ENCODE data around the gene TEX22. TPM values are rescaled to one million over a fixed set of nuclear protein-coding genes. Genes with fewer than 3 reads are reported as not detected.

TEX22 gene
- total RNA-seq, 4 donors from 2014 or later, result 0.57 TPM; not detected in 3

DNA sequence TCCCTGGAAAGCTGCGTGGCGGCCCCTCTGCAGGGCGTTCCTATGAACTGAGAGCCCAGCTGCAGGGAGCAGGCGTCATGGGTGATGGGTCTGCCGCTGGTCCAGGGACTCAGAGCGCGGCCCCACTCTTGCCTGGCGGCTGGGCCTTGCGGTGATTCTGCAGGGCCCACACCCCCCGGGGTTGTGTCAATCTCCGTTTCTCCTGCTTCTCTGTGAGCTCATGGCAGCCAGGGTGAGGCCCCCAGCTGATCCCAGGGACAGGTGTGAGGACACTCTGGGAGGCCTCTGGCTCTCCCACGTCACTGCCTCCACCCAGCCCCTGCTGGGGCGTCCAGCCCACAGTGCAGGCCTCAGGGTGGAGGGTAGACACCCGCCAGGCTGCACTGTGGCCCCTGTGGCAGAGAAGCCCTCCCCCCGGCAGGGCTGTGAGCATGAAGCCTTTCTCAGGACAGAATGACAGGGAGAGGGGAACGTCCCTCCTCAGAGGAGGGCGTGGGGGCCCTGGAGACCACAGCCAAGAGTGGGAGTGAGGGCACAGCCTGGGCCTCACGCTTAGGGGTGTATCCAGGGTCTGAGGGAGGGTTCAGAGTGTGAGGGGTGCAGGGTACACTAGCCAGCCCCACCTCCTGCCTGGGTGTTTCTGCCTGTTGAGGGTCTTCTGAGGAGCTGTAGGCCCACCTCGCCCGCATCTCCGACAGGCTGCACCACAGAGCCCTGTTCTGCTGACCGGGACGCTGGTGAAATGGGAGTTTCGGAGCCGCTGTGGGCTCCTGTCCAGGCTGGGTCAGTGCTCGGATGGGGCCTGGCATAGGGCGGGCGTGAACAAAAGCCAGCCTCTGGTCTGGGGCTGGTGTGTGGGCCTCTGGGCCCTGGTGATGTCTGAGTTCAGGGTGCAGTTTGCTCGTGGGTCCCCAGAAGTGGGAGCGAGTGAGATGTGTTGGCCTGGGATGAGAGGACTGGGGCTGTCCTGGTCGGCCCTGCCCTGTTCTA is 49.6 kb downstream of the TEX22 start:
- WGBS, 2 donors, result 75 to 87% methylated on average over 6 to 7 of the region's 31 CpGs
- Histone ChIP-seq H3K36me3 (peaks cover 8 to 71% (median 11%) of the 10 kb centered on the region in 3 donors), H3K4me3 (no peak overlapping the region), H3K27me3 (no peaks in the 10 kb centered on the region), H3K4me1 (peaks cover 0 to 14% (median 0%) of the 10 kb centered on the region in 3 donors), H3K9me3 (no peaks in the 10 kb centered on the region), H3K27ac (peak overlapping the region in 1 of 4 donors; percentile 14)
- TF ChIP-seq POLR2A (IDR thresholded peaks at IDR 0.05), result no peak
- TF ChIP-seq, protein P1, sequence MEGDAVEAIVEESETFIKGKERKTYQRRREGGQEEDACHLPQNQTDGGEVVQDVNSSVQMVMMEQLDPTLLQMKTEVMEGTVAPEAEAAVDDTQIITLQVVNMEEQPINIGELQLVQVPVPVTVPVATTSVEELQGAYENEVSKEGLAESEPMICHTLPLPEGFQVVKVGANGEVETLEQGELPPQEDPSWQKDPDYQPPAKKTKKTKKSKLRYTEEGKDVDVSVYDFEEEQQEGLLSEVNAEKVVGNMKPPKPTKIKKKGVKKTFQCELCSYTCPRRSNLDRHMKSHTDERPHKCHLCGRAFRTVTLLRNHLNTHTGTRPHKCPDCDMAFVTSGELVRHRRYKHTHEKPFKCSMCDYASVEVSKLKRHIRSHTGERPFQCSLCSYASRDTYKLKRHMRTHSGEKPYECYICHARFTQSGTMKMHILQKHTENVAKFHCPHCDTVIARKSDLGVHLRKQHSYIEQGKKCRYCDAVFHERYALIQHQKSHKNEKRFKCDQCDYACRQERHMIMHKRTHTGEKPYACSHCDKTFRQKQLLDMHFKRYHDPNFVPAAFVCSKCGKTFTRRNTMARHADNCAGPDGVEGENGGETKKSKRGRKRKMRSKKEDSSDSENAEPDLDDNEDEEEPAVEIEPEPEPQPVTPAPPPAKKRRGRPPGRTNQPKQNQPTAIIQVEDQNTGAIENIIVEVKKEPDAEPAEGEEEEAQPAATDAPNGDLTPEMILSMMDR (IDR thresholded peaks at IDR 0.05), result no peak
- no peak for DNase-seq
- intact Hi-C loops (cut with DNase I), result no loop called here

GRCh38 chr14:105448706-105449111 is 50.4 kb downstream of the TEX22 start:
- intact Hi-C loops (cut with DNase I), result no loop called here
- WGBS, 2 donors, result 20% methylated on average over 1 of the region's 16 CpGs; no CpG with 5 or more reads in 1 of the 2 donors
- no peaks in the 10 kb centered on the region for H3K9me3 ChIP-seq
- DNase-seq, result no peak
- H3K4me3 ChIP-seq, result no peak overlapping the region
- H3K36me3 ChIP-seq, result peaks cover 8 to 71% (median 11%) of the 10 kb centered on the region in 3 donors
- H3K27ac ChIP-seq, result peak overlapping the region in 2 of 4 donors; percentile 14 to 26
- TF ChIP-seq POLR2A (IDR thresholded peaks at IDR 0.05), result no peak
- TF ChIP-seq, protein P1 (IDR thresholded peaks at IDR 0.05), result peak; percentile 81 to 91 (median 86)
- H3K4me1 ChIP-seq, result peaks cover 0 to 14% (median 0%) of the 10 kb centered on the region in 3 donors
- H3K27me3 ChIP-seq, result no peaks in the 10 kb centered on the region

DNA sequence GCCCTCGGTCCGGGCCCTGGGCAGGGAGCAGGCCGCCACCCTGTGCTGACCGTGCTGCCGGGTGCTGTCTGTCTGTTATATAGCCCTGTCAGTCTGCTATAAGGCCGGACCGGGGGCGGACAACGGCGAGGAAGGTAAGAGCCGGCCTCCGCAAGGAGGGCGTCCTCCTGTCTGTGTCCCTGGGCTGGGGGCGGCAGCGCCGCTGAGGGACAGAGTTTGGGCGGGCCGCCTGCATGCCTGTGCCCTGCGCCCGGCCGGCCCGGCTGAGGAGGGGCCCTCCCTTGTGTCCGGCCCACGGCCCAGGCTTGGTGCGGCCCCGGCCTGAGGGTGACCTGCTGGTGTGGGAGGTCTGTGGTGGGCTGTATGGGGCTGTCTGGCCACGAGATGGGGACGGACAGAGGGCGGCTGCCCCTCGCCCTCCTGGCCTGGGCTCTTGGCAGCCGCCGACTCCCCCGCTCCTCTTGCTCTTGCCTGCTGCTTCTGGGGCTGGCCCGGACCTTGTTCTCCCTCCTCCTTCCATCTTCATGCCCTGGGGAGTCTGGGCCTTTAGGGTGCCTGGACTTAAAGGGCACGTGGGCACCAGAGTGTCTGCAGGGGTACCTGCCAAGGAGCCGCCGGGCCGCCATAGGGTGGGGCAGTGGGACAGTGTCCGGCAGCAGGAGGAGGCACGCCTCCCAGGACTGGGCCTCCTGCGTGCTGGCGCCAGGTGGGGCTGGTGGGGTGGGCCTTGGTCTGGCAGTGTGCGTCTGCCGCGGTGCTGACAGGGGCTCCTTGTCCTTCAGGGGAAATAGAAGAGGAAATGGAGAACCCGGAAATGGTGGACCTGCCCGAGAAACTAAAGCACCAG is 51.2 kb downstream of the TEX22 start:
- WGBS, 2 donors, result 90% methylated on average over 8 of the region's 47 CpGs; no CpG with 5 or more reads in 1 of the 2 donors
- H3K27me3 ChIP-seq, result no peaks in the 10 kb centered on the region
- TF ChIP-seq, protein P1 (IDR thresholded peaks at IDR 0.05), result no peak
- no peak for TF ChIP-seq POLR2A (IDR thresholded peaks at IDR 0.05)

DNA sequence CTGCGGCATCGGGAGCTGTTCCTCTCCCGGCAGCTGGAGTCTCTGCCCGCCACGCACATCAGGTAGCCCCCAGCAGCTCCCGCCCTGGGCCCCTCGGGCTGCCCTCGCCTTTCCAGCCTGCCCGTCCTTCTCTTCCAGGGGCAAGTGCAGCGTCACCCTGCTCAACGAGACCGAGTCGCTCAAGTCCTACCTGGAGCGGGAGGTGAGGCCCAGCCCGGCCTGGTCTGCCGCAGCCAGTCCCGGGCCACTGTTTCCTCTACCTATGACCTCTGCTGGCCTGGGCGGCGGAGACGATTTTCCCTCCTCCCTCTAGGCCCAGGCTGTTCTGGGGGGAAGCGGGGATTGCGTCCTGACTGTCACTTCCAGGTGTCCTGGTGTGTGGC is 51.8 kb downstream of the TEX22 start:
- Histone ChIP-seq H3K9me3 (no peaks in the 10 kb centered on the region), H3K36me3 (peaks cover 11 to 81% (median 16%) of the 10 kb centered on the region in 3 donors), H3K4me1 (peaks cover 0 to 14% (median 0%) of the 10 kb centered on the region in 3 donors), H3K27me3 (no peaks in the 10 kb centered on the region), H3K4me3 (no peak overlapping the region), H3K27ac (no peak overlapping the region)
- no peak for TF ChIP-seq POLR2A (IDR thresholded peaks at IDR 0.05)
- TF ChIP-seq, protein P1 (IDR thresholded peaks at IDR 0.05), result no peak
- no peak for DNase-seq
- 88% methylated on average over 12 of the region's 22 CpGs; no CpG with 5 or more reads in 1 of the 2 donors for WGBS, 2 donors
- intact Hi-C loops (cut with DNase I), result no loop called here

More for the DNA sequence above, 51.2 kb downstream of the TEX22 start:
- Histone ChIP-seq H3K27ac (peak overlapping the region in 1 of 4 donors; percentile 26), H3K4me3 (no peak overlapping the region), H3K36me3 (peaks cover 11 to 79% (median 12%) of the 10 kb centered on the region in 3 donors), H3K9me3 (no peaks in the 10 kb centered on the region), H3K4me1 (peaks cover 0 to 14% (median 0%) of the 10 kb centered on the region in 3 donors)
- no peak for DNase-seq
- intact Hi-C loops (cut with DNase I), result no loop called here

Measured in esophagus squamous epithelium (tissue), 5 donors.